HK-2 (cell line): ENCODE data around the gene PLA1A.
"Not testable (repeated sequence)": the region's sequence is repeated elsewhere in the genome, so short reads cannot be mapped to it uniquely, and the experiment has no call there.

ENCODE experiments used
- DNase-seq: peaks from one replicate; pipeline ENCODE4 v3.0.0-alpha.2; 2018; ENCODE audit not compliant: unreplicated experiment

Gene PLA1A

DNA sequence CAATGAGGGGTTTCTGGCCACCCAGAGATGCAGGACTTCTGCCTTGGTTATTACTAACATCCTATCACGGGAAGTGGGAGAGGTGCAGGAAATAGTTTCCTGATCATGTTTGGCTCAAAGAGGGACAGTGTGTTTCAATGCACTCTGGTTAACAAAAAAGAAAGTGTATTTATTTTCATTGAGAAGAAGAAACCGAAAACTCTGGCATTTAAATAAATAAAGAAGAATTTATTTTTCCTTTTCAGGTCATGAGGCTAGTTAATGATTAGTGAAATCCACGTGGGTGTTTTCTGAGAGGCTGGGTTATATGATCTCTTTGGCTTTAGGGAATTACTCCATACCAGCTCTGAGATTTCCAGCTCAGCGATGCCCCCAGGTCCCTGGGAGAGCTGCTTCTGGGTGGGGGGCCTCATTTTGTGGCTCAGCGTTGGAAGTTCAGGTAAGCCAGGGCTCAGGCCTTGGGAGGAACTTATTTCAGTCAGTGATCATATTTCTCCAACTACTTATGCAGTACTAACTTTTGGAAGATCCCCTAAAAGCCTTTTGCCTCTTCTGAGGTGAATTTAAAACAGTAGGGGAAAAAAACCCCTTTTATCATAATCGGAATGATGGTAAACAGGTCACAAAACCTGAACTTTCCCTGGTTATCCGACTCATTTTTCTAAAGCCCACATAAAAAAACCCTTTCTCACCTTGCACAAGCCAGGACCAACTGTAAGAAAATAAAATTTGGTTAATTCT, at the start of gene PLA1A:
PLA1A (plus strand) TSS at position 338 of the 741 bp plus-strand sequence; CDS start at position 367, 29 bp downstream.
- DNase-seq = no peak

DNA sequence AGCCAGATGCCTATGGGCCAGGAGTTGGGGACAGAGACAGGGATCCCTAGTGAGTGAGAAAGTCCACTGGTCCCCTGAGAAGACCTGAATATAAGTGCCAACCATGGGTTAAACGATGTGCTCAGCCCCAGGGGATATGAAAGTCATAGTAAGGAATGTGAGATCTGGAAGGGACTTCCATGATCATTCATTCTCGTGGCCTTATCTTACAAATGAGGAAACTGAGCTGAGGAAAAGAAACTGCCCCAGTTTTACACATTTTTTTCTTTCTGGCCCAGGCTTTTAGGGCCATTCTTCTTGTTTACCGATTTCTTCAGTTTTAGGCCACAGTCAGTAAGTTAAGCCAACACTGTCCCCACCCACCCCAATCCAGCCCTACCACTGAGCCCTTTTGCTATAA, 49.3 kb upstream of the PLA1A start:
- DNase-seq = no peak

GRCh38 chr3:119550192-119550910, 47.3 kb upstream of the PLA1A start:
- no peak for DNase-seq

DNA sequence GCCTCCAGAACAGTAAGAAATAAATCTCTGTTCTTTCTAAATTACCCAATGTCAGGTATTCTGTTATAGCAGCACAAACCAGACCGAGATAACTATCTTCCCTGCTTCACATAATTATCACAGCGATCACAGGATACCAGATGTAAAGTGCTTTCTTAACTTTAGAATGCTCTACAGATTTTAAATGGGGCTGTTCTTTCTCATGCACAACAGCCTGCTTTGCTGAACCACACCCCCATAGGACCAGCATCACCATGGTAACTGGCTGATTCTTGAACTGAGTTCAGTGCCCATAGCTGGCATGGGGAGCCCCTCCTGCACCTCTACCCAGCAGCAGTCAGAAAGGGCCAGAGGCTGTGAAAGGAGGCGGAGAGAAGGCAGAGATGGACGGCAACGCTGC, 46.1 kb upstream of the PLA1A start:
- no peak for DNase-seq

DNA sequence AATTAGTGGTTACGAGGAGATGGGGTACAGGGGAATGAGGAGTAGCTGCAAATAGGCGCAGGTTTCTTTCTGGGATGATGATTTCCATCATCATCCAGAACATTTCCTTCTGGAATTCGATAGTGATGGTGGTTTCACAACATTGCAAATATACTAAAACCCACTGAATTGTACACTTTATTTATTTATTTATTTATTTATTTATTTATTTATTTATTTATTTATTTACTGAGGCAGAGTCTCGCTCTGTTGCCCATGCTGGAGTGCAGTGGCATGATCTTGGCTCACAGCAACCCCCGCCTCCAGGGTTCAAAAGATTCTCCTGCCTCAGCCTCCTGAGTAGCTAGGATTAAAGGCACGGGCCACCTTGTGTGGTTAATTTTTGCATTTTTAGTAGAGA, 44.8 kb upstream of the PLA1A start:
- DNase-seq = not testable (repeated sequence)

- DNase-seq = no peak
These were observed 43.8 kb upstream of the PLA1A start for GRCh38 chr3:119553823-119554415.

- DNase-seq = no peak
These were observed 42.4 kb upstream of the PLA1A start for GRCh38 chr3:119555309-119555735.

- no peak for DNase-seq
These were observed 41.8 kb upstream of the PLA1A start for GRCh38 chr3:119555929-119556328.

DNA sequence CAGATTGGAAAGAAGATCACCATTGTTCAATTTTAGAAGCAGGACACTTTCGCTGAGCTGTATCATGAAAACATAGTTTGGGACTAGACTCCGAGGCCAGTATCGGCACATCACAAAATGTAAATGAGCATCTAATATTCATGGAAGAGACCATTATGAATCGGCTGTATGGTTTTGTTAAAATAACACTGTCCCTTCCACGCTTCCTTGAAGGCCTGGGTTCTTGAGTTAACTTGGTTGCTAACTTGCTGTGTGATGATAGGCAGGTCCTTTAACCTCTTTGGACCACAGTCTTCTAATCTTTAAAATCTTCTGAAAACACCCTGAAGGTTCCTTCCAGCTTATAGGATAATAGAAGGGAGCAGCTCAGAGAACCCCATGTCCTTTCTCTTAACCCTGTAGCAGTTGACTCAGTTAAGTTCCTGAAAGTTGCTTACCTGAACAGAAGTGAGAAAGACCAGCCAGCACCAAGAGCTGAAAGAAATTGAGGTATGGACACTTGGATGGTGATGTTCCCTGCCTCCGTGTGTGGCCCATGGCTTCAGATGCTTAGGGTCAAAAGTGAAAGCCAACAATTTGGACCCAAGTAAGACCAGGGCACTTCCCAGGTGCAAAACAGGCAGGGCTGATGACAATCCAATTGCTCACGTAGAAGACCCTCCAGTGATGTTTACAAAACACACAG, 40.4 kb upstream of the PLA1A start:
- DNase-seq = no peak

- DNase-seq = no peak
These were observed 39.8 kb upstream of the PLA1A start for GRCh38 chr3:119557877-119558269.

- no peak for DNase-seq
These were observed 38.9 kb upstream of the PLA1A start for GRCh38 chr3:119558626-119559317.

DNA sequence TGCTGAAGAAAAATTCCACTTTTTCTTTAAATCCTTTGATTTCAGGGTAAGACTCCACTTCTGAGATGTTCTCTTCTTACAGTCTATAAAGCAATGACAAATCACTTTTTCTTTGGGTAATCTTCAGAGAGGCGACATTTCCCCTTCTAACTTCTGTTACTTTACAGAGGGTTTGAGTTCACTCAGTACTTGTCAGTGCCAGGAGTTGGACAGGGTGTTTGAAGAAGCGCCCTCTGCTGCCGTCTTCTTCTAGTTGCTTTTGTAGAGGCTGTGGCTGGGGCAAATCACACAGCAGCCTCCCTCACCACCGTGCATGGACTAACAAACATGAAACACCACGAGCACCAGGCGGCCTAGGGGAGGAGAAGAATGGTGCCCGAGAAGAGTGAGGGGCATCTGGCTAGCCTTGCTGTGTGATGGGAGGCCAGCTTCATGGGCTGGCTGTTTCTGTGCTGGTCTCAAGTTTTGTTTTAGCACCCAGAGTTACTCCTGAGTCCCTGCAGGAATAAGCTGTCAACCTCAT, 38.2 kb upstream of the PLA1A start, which contains the start of gene CD80:
CD80 (minus strand) TSS at position 174 of the 523 bp plus-strand sequence. CDS start 1,886 bp downstream, outside the sequence.
- peak; percentile 33 for DNase-seq

DNA sequence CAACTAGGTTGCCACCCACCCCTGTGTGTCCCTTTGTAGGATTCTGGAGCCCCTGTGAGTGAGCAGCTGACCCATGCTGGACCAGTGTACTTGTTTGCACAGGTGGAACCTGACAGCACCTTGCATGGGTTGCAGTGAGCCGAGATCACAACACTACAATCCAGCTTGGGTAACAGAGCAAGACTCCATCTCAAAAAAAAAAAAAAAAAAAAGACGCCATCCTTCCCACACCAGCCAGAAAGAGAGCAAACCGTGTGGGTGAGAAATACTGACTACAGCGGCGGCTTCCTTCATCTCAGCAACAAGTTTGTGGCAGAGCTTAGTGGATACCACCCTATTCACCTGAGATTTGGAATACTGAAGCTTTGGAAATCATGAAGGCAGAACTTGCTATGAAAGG, 37.5 kb upstream of the PLA1A start:
- no peak for DNase-seq

DNA sequence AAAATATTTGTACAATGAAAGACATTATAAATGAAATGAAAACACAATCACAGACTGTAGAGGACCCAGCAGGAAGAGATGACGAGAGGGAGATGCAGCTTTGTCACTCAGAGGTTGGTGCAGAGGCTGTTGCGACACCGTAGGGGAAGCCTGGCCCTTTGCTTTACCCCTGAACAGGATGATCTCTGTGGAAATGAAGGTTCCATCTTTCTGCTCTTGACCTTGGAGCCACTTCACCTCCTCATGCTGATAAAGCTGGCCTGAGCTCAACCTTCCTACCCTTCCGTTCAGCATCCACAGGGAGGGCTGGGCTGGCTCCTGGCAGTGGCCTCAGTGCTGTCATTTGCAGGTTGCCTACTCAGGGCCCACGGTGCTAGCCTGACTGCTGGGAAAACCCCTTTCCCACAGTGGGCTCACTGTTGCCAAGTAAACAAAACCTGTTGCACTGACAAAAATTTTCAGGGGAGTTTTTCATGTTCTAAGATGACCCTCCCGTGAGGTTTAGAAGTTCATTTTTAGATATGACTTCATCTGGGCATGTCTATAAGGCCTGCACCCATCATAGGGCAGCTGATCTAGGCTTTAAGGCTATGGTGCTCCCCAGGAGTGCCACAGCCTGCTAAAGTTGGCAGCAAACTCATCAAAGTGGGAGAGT, 35.3 kb upstream of the PLA1A start:
- no peak for DNase-seq

DNA sequence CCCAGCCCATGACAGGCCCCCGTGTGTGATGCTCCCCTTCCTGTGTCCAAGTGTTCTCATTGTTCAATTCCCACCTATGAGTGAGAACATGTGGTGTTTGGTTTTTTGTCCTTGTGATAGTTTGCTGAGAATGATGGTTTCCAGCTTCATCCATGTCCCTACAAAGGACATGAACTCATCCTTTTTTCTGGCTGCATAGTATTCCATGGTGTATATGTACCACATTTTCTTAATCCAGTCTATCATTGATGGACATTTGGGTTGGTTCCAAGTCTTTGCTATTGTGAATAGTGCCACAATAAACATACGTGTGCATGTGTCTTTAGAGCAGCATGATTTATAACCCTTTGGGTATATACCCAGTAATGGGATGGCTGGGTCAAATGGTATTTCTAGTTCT, 34.4 kb upstream of the PLA1A start:
- DNase-seq = not testable (repeated sequence)

DNA sequence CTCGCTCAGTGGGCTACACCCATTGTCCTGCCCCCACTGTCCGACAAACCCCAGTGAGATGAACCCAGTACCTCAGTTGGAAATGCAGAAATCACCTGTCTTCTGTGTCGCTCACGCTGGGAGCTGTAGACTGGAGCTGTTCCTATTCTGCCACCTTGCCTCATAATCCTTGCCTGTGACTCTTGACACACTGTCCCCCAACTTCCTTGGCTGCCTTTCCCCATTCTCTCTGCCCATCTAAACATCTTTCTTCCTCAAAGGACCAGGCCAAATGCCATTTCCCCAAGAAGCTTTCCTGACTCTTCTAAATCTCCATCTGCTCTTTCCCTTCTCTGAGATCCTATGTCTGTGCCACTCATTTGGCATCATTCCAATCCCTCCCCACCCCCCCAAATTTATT, 28.5 kb upstream of the PLA1A start:
- no peak for DNase-seq

GRCh38 chr3:119570229-119570628, 27.5 kb upstream of the PLA1A start:
- DNase-seq = no peak

DNA sequence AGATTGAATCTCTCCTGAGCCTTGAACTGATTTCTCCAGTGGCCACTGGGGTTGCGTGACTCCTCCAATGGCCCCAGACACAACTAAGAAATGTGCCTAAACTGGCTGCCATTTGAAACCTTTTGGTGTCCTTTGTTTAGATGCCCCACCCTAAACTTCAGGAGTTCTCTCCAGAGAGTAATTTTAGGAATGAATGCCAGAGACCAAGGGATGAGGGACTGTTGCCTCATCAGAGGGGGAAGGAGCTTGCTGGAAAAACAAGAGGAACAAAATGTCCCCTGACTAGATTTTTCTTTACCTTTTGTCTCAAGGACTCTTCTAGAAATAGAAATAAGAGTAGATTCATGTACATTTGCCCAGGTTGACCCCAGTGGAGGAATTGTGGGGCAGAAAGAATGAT, 26.5 kb upstream of the PLA1A start:
- DNase-seq = no peak

DNA sequence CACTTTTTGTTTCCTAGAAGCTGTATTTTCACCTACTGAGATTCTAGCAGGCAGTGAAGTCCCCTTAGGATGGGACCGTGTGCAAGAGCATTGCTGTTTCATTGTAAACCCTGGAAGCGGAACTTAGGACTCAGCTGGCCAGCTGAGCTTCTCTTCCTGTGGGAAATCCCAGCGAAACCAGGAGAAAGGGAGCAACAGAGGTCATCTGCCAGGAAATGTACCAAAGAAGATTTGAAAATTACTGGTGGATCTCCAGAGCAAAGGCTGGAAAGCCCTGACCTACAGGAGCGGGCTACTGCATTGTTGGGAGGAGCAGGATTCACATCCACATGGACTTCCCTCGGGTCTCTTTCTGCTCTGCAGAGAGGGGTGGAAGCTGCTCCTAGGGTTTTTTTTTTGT, 26.0 kb upstream of the PLA1A start:
- DNase-seq = no peak

- DNase-seq = no peak
These were observed 22.2 kb upstream of the PLA1A start for GRCh38 chr3:119575507-119575906.
